Measurements from ENCODE around the gene PGRMC1.

- no peak for TF ChIP-seq SNRNP70 (optimal IDR thresholded peaks at IDR 0.05; ENCODE audit: low read depth, low read length)
- no peak for TF ChIP-seq ZBTB8A (IDR thresholded peaks at IDR 0.05; ENCODE audit: partially characterized antibody)
- TF ChIP-seq CTCF (IDR thresholded peaks at IDR 0.05 in 2 of 3, conservative IDR thresholded peaks at IDR 0.05 in 1 of 3; ENCODE audit: insufficient read depth in 2 of 3, low read depth in 1 of 3, low read length in 3 of 3), result no peak
- TF ChIP-seq MTF1 (CRISPR knock-in tag; IDR thresholded peaks at IDR 0.05; ENCODE audit: borderline replicate concordance), result no peak
- TF ChIP-seq NFYB (IDR thresholded peaks at IDR 0.05; ENCODE audit: extremely low read depth, insufficient read length), result no peak
- no peak for TF ChIP-seq TEAD1 (CRISPR knock-in tag; IDR thresholded peaks at IDR 0.05)
- TF ChIP-seq E2F8 (IDR thresholded peaks at IDR 0.05; ENCODE audit: low read depth, partially characterized antibody), result no peak
- no peak for TF ChIP-seq POLR2A (conservative IDR thresholded peaks at IDR 0.05)
- TF ChIP-seq CREM (IDR thresholded peaks at IDR 0.05; ENCODE audit: low read depth), result no peak
- no peak for TF ChIP-seq E2F1 (CRISPR knock-in tag; IDR thresholded peaks at IDR 0.05)
These were observed 46.5 kb upstream of the PGRMC1 start for GRCh38 chrX:119189595-119189994.

Data from K562 (cell line).